GM19468 (cell line): ENCODE data around the gene CCNB3.
A peak's percentile ranks its signal among the peaks of the same experiment; 100 is the strongest.

ENCODE experiments used
- ATAC-seq: cut with Tn5 transposase; IDR thresholded peaks from one replicate; pipeline ENCODE4 v1.9.1; 2021; ENCODE audit warnings: mild to moderate bottlenecking, moderate library complexity, moderate number of reproducible peaks; ENCODE audit not compliant: unreplicated experiment; ENCODE audit errors: extremely low read depth

The CCNB3 gene, protein sequence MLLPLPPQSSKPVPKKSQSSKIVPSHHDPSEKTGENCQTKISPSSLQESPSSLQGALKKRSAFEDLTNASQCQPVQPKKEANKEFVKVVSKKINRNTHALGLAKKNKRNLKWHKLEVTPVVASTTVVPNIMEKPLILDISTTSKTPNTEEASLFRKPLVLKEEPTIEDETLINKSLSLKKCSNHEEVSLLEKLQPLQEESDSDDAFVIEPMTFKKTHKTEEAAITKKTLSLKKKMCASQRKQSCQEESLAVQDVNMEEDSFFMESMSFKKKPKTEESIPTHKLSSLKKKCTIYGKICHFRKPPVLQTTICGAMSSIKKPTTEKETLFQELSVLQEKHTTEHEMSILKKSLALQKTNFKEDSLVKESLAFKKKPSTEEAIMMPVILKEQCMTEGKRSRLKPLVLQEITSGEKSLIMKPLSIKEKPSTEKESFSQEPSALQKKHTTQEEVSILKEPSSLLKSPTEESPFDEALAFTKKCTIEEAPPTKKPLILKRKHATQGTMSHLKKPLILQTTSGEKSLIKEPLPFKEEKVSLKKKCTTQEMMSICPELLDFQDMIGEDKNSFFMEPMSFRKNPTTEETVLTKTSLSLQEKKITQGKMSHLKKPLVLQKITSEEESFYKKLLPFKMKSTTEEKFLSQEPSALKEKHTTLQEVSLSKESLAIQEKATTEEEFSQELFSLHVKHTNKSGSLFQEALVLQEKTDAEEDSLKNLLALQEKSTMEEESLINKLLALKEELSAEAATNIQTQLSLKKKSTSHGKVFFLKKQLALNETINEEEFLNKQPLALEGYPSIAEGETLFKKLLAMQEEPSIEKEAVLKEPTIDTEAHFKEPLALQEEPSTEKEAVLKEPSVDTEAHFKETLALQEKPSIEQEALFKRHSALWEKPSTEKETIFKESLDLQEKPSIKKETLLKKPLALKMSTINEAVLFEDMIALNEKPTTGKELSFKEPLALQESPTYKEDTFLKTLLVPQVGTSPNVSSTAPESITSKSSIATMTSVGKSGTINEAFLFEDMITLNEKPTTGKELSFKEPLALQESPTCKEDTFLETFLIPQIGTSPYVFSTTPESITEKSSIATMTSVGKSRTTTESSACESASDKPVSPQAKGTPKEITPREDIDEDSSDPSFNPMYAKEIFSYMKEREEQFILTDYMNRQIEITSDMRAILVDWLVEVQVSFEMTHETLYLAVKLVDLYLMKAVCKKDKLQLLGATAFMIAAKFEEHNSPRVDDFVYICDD (N-terminal part only)

DNA sequence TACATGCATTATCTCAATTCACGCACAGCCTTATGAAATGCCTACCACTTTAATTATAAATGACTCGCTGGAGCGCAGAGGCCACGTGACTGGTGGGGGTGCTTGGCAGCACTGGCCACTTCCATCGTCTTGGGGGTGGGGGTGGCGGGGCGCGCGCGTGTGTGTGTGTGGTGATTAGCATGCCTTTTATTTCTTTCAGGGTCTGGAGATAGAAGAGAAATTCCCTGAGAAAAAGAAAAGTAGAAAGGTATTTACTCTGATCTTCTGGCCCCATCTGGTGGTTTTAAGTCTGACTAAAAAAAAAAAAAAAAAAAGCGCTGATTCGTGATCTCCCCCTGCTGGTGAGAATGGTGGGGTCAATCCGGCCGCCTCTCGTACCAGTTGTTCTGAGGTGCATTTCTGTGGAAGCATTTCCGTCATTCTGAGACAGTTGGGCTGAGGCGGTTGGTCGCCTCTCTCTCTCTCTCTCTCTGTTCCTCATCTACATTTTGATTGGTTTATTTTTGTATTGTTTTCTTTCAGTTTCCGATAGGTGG, at the start of gene CCNB3:
TSS of gene CCNB3 (plus strand) at position 402 of the 536 bp plus-strand sequence. CDS start 80,399 bp downstream, outside the sequence.
- ATAC-seq, result peak; percentile 92

DNA sequence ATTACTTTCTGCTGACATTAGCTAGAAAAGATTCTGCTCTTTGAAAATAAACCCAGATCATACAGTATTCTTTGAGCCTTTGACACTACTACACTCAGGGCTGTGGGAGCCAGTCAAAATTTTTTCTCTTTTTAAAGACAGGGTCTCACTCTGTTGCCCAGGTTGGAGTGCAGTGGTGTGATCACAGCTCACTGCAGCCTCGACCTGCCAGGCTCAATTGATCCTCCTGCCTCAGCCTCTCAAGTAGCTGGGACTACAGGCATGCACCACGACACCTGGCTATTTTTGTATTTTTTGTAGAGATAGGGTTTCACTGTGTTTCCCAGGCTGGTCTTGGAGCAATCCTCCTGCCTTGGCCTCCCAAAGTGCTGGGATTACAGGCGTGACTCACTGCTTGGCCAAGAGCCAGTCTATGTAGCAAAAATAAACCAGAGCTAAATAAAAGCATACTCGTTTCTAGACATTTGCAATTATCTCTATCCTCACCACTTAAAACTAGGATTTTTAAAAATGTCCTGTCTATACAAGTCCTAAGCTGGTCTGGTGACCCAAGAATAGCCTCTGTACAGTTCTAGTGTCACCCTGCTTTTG, 46.9 kb upstream of the CCNB3 start:
- no peak for ATAC-seq

DNA sequence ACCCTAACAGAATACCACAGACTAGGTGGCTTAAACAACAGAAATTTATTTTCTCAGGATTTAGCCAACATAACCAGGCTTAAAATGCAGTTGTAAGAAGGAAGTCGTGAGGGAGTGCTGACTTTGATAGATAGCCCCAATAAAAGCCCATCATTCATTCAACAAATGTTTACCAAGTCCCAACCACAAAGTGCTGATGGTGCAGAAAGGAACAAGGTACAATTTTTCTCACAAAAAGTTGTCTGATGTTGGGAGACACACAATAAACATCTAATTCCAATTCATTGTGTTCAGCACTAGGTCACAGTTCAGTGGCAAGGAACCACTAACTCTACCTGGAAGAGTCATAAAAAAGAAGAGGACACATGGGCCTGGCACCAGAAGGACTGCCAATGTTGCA, 46.0 kb upstream of the CCNB3 start:
- no peak for ATAC-seq

DNA sequence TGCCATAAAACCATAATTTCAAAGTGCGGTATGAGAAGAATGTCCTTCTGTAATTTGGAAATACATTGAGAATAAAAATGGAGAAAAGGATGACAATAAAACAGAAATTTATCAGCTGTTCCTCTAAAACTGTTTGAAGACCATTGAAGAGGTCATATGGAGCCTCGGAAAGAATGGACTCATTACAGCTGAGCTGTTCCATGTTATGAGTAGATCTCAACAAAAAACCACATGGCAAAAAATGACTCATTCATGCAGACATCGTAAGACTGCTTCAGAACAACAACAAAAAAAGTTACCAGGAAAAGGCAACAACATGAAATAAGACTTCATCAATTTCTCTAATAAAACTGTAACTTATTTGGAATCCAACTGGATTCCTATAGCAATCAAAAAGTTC, 43.4 kb upstream of the CCNB3 start:
- no peak for ATAC-seq

DNA sequence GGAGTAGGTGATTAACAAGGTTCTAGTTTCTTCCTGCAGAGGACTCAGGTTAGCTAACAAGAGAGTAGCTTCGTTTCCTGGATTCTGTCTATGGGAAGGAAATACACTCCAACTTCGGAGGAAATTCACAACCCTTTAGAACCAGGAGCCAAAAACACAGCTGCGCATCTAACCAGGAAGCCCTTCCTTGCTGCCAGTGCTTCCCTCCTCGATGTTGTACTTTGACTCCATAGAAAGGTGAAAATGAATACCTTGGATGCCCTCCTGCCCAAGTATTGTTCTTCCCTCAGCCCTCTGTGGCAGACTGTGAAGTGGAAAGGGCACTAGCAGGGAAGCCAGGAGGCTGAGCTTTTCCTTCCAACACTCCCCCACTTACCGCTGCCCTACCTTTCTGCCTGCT, 38.8 kb upstream of the CCNB3 start:
- no peak for ATAC-seq

DNA sequence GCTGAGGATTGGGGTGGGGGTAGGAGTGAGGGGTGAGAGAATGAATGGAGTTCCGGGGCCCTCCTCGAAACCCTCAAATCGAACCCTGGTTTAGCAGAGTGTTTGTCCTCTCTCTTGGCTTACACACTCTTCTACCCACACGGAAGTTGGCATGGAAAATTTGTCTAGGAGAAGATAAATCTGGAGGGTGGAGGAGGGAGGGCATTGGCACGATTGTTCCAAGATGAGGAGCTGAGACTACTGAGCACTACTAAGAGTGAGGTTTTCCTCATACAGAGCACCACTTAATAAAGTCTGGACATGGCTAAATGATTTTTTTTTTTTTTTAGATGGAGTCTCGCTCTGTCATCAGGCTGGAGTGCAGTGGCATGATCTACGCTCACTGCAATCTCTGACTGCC, 37.2 kb upstream of the CCNB3 start:
- ATAC-seq, result no peak

DNA sequence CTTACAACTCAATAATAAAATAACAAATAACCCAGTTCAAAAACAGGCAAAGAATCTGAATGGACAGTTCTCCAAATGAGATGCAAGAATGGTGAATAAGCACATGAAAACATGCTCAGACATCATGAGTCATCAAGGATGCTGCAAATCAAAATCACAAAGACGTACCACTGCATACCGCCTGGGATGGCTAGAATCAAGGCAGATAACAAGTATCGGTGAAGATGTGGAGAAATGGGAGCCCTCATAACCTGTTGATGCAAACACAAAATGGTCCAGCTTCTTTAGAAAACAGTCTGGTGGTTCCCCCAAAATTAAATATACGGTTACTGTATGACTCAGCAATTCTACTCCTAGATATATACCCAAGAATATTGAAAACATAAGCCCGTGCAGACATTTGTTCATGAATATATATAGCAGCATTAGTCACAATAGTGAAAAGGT, 36.3 kb upstream of the CCNB3 start:
- no peak for ATAC-seq

DNA sequence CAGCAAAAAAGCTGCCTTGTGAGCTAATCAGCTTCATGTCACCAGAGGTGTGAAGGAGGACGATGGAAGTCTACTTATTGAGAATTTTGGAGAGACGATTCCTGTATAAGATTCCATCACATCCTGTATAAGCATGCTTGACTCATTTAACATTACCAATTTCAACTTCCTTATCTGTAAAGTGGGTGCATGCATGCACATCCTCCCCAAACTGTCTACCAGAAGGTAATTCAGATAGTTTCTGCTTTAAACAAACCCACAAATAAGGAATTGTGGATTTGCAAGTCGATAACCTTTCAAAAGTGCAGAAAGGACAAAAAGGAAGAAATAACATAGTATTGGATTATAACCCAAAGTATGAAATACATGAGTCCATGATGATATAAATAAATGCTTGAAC, 34.8 kb upstream of the CCNB3 start:
- ATAC-seq, result no peak

DNA sequence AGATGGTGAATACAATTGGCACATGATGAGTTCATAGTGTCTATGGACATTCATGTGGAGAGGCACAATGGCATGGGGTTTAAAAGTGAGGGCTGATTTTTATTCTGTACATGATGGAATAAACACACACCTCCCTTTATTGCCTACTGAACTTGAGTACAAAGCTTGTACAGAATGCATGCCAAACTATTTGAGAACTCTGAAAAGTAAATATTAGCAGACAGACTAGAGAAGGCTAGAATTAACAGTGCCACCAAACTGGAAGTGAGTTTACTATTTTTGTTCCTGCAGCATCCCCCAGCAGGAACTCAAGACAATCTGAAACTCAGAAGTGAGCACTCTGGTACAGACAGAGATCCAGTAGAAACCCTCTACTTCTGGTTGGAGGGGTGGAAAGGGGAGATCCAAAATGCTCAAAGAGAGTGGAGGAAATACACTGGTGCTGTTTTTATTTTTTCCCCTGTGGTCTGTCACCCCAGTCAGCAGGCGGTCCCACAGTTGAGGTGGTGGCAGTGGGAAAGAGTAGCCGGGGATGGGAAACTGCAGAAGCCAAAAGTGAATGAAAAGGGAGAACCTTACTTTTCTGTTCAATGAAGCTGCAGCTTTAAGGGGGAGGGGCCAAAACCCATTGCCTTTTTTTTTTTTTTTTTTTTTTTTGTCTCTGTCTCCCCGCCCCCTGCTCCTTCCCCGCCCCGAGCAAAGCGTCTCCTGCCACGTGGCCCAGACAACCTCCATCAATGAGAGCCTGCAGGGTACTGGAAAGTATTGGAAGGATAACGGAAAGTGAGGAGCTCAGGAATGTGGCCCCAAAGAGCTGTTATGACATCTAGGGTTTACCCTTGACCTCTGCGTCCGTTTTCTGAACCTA, 24.3 kb upstream of the CCNB3 start:
- no peak for ATAC-seq

DNA sequence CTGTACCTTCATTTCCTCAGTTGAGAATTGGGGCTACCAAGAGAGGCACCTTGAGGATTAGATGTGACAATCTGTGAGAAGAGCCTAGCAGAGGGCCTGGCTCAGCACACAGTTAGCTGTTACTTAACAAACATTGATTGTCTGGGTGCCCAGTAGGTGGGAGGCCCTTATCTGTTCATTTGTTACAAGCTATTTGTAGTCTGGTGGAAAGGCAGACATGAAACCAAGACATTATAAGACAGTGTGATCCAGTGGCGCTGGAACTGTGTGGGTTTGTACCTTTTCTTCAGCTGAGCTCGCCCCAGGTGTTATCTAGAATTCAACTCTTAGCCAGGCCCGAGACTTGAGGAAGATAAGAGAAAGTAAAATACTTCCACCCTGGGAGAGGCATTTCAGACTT, 20.7 kb upstream of the CCNB3 start:
- no peak for ATAC-seq

DNA sequence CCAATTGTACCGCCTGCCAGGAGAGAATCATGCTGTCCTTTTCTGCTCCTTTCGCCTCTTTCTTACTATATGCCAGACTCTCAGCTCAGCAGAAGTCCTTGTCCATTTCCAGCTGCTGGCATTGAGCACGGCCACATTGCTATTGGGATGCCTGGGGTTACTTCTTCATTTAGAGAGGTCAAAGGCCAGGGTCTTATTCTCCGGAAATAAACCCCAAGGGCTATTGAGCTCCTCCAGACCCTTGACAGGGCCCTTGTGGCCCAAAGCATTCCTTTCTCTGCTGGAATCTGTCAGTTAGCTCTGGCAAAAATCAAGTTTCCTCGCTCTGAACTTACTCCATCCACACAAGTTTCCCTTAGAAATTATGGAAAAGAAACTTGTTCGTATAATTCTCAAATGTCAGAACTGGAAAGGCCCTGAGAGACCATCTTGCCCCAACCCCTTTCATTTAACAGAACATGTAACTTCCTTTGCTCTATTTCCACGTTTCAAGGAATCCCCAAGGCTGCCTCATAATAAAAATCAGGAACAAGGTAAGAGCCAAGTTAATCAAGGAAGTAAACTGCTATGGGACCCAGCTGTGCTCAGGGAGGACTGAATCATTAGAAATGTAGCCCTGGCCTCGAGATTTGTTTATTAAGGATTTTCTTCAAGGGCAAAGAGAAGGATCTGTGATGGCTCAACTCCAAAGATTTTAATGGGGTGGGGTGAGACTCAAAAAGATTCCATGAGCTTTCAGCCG, 15.5 kb upstream of the CCNB3 start:
- ATAC-seq, result no peak

DNA sequence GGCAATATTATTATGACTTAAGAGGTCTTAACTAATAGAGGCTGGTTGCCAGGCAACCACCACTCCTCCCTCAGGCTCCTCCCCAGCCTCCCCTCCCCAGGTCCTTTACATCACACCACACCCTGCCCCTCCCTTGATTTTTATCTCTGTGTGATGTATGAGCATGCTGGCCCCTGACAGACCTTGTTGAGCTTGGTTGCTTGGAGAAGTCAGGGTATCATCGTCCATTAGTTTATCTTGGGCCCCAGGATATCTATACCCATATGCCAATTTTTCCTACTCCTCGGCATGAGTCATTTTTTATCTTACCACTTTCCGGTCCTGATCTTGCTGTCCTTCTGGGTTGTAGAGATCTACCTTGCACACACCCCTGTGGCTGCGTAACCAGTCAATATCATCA, 6.2 kb upstream of the CCNB3 start:
- ATAC-seq, result no peak

DNA sequence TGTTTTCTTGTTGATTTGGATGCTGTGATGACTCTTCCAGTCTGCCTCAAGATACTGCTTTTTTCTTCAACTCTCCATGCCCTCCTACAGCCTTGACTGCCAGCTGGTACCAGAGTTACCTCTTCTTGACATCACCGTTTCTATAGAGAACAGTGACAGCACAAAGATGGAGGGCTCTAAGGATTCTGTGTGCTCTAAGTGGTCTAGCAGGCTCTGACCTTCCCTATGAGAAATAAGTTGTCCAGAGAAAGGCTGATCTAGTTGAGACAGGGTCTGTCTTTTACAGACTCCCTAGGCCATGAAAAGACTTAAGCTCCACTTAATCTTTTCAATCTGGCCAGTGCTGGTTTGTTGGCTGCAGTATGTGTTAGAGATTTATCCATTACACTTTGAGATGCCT, 3.7 kb upstream of the CCNB3 start, which contains the start of gene AKAP4:
TSS of gene AKAP4 (minus strand) at position 101 of the 400 bp plus-strand sequence. CDS start 118 bp downstream, outside the sequence.
- no peak for ATAC-seq

DNA sequence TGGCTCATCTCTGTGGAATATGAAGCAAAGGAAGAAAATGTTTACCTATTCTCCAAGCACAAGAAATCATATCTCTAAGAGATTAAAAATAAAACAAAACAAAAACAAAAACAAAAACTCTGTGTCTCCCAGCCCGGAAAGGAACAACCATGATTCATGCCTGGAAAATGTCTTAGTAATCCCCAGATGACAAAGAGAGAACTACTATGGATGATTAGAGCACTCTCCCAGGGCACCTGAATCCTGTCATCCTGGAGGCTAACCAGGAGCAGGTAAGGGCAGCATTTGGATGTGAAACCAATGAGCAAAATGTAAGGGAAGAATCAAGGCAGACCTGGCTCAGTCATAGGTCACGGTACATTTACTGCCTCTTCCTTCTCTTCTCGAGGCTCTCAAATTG, 2.0 kb upstream of the CCNB3 start:
- ATAC-seq, result no peak

DNA sequence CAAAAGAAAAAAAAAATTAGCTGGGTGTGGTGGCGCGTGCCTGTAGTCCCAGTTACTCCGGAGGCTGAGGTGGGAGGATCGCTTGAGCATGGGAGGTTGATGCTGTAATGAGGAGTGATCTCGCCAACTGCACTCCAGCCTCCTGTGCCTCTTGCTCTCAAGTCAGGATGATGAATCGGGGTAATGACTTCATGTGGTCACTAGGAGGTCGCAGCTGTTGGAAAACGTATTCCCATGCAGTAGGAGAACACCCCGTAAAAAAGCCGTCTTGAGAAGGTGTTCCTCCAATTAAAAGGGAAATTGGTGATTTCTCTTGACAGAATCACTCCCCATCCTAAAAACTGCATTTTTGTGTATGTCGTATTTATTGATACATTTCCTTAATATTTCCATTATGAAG, 2.2 kb downstream of the CCNB3 start:
- ATAC-seq, result no peak

DNA sequence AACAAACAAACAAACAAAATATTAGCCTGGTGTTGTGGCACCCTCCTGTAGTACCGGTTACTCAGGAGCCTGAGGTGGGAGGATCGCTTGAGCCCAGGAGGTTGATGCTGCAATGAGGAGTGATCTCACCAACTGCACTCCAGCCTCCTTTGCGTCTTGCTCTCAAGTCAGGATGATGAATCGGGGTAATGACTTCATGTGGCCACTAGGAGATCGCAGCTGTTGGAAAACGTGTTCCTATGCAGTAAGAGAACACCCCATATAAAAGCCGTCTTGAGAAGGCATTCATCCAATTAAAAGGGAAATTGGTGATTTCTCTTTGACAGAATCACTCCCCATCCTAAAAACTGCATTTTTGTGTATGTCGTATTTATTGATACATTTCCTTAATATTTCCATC, 6.9 kb downstream of the CCNB3 start:
- no peak for ATAC-seq

DNA sequence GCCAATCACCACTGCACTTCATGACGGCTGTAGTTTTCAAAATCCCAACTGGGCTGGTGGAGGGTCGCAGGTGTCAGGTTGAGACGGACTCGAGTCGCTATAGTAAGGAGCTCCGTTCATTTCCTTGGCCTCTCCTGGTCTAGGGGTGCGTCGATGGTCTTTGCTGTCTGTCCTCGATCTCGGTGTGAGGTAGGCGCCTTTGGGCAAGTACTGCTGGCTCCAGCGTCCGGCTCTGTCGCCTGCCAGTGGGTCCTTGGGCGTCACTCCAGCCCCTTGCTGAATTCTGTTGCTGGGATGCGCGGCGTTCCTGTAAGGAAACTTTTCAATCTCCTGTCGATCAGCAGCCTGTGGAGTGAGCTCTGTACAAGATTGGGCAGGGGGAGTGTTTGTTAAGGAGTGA, 76.7 kb downstream of the CCNB3 start:
- no peak for ATAC-seq

DNA sequence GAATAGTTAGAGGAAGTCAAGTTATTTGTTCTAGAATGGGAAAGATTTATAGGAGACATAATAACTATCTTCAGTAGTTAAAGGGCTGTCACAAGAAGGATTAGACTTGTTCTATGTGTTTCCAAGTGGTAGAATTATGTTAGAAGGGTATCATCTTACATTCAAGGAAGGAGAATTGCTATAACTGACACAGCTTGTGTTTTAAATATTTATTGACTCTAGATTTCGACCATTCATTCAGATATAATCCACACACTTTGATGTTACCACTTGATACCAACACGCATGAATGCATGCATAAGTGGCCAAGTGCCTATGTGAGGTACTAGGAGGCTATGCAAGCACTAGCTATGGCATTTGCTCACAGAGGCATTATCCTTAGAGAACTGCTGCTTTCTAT, 122.7 kb downstream of the CCNB3 start:
- ATAC-seq, result no peak
